CD1c-positive myeloid dendritic cell (primary cell): ENCODE results near the gene CRACR2A.

ENCODE experiments used
- DNase-seq: peaks from one replicate; pipeline ENCODE4 v3.0.0-alpha.2; 2016; ENCODE audit errors: extremely low spot score

CRACR2A gene

GRCh38 chr12:3598896-3599860 lies 153.7 kb downstream of the CRACR2A start:
- no peak for DNase-seq

- no peak for DNase-seq
Measured at GRCh38 chr12:3597526-3598210, 155.2 kb downstream of the CRACR2A start.

GRCh38 chr12:3596703-3597415 lies 156.1 kb downstream of the CRACR2A start:
- DNase-seq = no peak

- no peak for DNase-seq
Measured at GRCh38 chr12:3595721-3596120, 157.2 kb downstream of the CRACR2A start.

GRCh38 chr12:3594966-3595365 lies 157.9 kb downstream of the CRACR2A start:
- no peak for DNase-seq

GRCh38 chr12:3593906-3594483 lies 158.9 kb downstream of the CRACR2A start:
- DNase-seq = no peak

GRCh38 chr12:3592856-3593625 lies 159.9 kb downstream of the CRACR2A start:
- DNase-seq = no peak

GRCh38 chr12:3589745-3590144 lies 163.2 kb downstream of the CRACR2A start:
- DNase-seq = no peak

- DNase-seq = no peak
Measured at GRCh38 chr12:3587402-3588013, 165.4 kb downstream of the CRACR2A start.

GRCh38 chr12:3583656-3584334 lies 169.1 kb downstream of the CRACR2A start:
- no peak for DNase-seq

- DNase-seq = no peak
Measured at GRCh38 chr12:3580094-3580749, 172.7 kb downstream of the CRACR2A start.

GRCh38 chr12:3579446-3580093 lies 173.3 kb downstream of the CRACR2A start:
- no peak for DNase-seq

GRCh38 chr12:3578557-3578956 lies 174.4 kb downstream of the CRACR2A start:
- DNase-seq = no peak

GRCh38 chr12:3576891-3577290 lies 176.0 kb downstream of the CRACR2A start:
- no peak for DNase-seq

- DNase-seq = no peak
Measured at GRCh38 chr12:3574986-3575385, 177.9 kb downstream of the CRACR2A start.

GRCh38 chr12:3572560-3572959 lies 180.3 kb downstream of the CRACR2A start:
- no peak for DNase-seq

- DNase-seq = no peak
Measured at GRCh38 chr12:3571724-3572123, 181.2 kb downstream of the CRACR2A start.

- no peak for DNase-seq
Measured at GRCh38 chr12:3571323-3571722, 181.6 kb downstream of the CRACR2A start.

- DNase-seq = no peak
Measured at GRCh38 chr12:3568695-3569094, 184.2 kb downstream of the CRACR2A start.
